Measurements from ENCODE around the gene HYAL2.

The HYAL2 gene

GRCh38 chr3:50330330-50330729 lies 7.8 kb upstream of the HYAL2 start:
- DNase-seq (ENCODE audit: low read depth, low spot score), result no peak
- no peak for TF ChIP-seq CTCF (IDR thresholded peaks at IDR 0.05; ENCODE audit: insufficient read depth, low read length, missing control alignments)
- ChIA-PET POLR2A (no interaction called here), CTCF (interaction anchor here (1.9 kb wide), 1 partner anchor 9 kb away, joined by 7 read pairs; the partner anchor contains the start of gene HYAL2)
- H3K4me3 ChIP-seq (ENCODE audit: low read depth, low read length), result no peak overlapping the region

- peak; percentile 64 for DNase-seq (ENCODE audit: low read depth, low spot score)
- no peak for TF ChIP-seq CTCF (IDR thresholded peaks at IDR 0.05; ENCODE audit: insufficient read depth, low read length, missing control alignments)
- POLR2A ChIA-PET, result interaction anchor here (0.6 to 2.2 kb wide), 6 partner anchors 9 to 231 kb away, joined by 3 to 31 read pairs (median 4); partner anchors contain the start of gene IFRD2
- CTCF ChIA-PET, result interaction anchor here (1.6 to 3.9 kb wide), 5 partner anchors 9 to 134 kb away, joined by 5 to 29 read pairs (median 7); no protein-coding TSS in a partner anchor
- H3K4me3 ChIP-seq (ENCODE audit: low read depth, low read length), result peak within 1 kb of the TSS; percentile 83
Measured at GRCh38 chr3:50327943-50328691, 5.6 kb upstream of the HYAL2 start, which contains the start of gene TUSC2. Gene TUSC2 (minus strand): TSS chr3:50328223. CDS start chr3:50328099, 124 bp downstream.

- no peak for TF ChIP-seq CTCF (IDR thresholded peaks at IDR 0.05; ENCODE audit: insufficient read depth, low read length, missing control alignments)
- DNase-seq (ENCODE audit: low read depth, low spot score), result no peak
- ChIA-PET CTCF (interaction anchor here (0.8 to 3.9 kb wide), 6 partner anchors 10 to 133 kb away, joined by 3 to 29 read pairs (median 6); partner anchors contain the start of genes HYAL3 and NAA80), POLR2A (interaction anchor here (0.6 to 2.2 kb wide), 4 partner anchors 9 to 63 kb away, joined by 3 to 31 read pairs (median 6); partner anchors contain the start of gene IFRD2)
- H3K4me3 ChIP-seq (ENCODE audit: low read depth, low read length), result peak overlapping the region; percentile 83
Measured at GRCh38 chr3:50327129-50327528, 4.6 kb upstream of the HYAL2 start.

GRCh38 chr3:50326182-50326541 lies 3.6 kb upstream of the HYAL2 start:
- DNase-seq (ENCODE audit: low read depth, low spot score), result no peak
- CTCF ChIA-PET, result interaction anchor here (0.5 to 3.9 kb wide), 7 partner anchors 10 to 132 kb away, joined by 3 to 29 read pairs (median 4); partner anchors contain the start of genes HYAL3 and NAA80
- POLR2A ChIA-PET, result no interaction called here
- no peak overlapping the region for H3K4me3 ChIP-seq (ENCODE audit: low read depth, low read length)
- TF ChIP-seq CTCF (IDR thresholded peaks at IDR 0.05; ENCODE audit: insufficient read depth, low read length, missing control alignments), result no peak

- TF ChIP-seq CTCF (IDR thresholded peaks at IDR 0.05; ENCODE audit: insufficient read depth, low read length, missing control alignments), result no peak
- POLR2A ChIA-PET, result no interaction called here
- no peak for DNase-seq (ENCODE audit: low read depth, low spot score)
Measured at GRCh38 chr3:50325497-50326181, 3.1 kb upstream of the HYAL2 start.

GRCh38 chr3:50325113-50325480 lies 2.6 kb upstream of the HYAL2 start:
- H3K4me3 ChIP-seq (ENCODE audit: low read depth, low read length), result no peak overlapping the region
- ChIA-PET POLR2A (no interaction called here), CTCF (interaction anchor here (0.6 to 3.5 kb wide), 12 partner anchors 11 to 136 kb away, joined by 3 to 37 read pairs (median 8); partner anchors contain the start of genes HYAL3, NAA80 and RASSF1)
- no peak for DNase-seq (ENCODE audit: low read depth, low spot score)
- TF ChIP-seq CTCF (IDR thresholded peaks at IDR 0.05; ENCODE audit: insufficient read depth, low read length, missing control alignments), result no peak

More at GRCh38 chr3:50325497-50326181, 3.1 kb upstream of the HYAL2 start:
- H3K4me3 ChIP-seq (ENCODE audit: low read depth, low read length), result no peak overlapping the region
- CTCF ChIA-PET, result interaction anchor here (0.5 to 3.9 kb wide), 10 partner anchors 11 to 132 kb away, joined by 3 to 32 read pairs (median 6); partner anchors contain the start of genes HYAL3, NAA80 and RASSF1

Data from AG04449 (cell line).